ENCODE data around the gene BLID. TPM values are rescaled to one million over a fixed set of nuclear protein-coding genes. Genes with fewer than 3 reads are reported as not detected.

Gene BLID
- total RNA-seq, 2 donors from 2014 or later: 3.3 TPM; not detected in 1

- no peak for DNase-seq (ENCODE audit: low spot score)
- peaks cover 6% of the 10 kb centered on the region for H3K4me1 ChIP-seq (replicated peaks)
- no peaks in the 10 kb centered on the region for H3K27me3 ChIP-seq (replicated peaks; ENCODE audit: insufficient read depth)
- H3K36me3 ChIP-seq: no peaks in the 10 kb centered on the region
- no peak overlapping the region for H3K4me3 ChIP-seq
- no peaks in the 10 kb centered on the region for H3K9me3 ChIP-seq
- H3K27ac ChIP-seq: no peak overlapping the region
- intact Hi-C loops (cut with DNase I): no loop called here
- TF ChIP-seq CTCF (IDR thresholded peaks at IDR 0.05) (no peak), POLR2AphosphoS5 (IDR thresholded peaks at IDR 0.05) (no peak), POLR2A (IDR thresholded peaks at IDR 0.05) (no peak)
- 69% methylated on average over 7 of the region's 7 CpGs for WGBS
Observed at GRCh38 chr11:122141725-122142124, 25.7 kb upstream of the BLID start.

GRCh38 chr11:122140500-122140899, 24.5 kb upstream of the BLID start:
- Histone ChIP-seq H3K4me1 (replicated peaks) (peaks cover 6% of the 10 kb centered on the region), H3K4me3 (no peak overlapping the region), H3K27me3 (replicated peaks; ENCODE audit: insufficient read depth) (no peaks in the 10 kb centered on the region), H3K27ac (no peak overlapping the region), H3K36me3 (no peaks in the 10 kb centered on the region), H3K9me3 (no peaks in the 10 kb centered on the region)
- intact Hi-C loops (cut with DNase I): no loop called here
- TF ChIP-seq POLR2A (IDR thresholded peaks at IDR 0.05) (no peak), CTCF (IDR thresholded peaks at IDR 0.05) (no peak), POLR2AphosphoS5 (IDR thresholded peaks at IDR 0.05) (no peak)
- no peak for DNase-seq (ENCODE audit: low spot score)
- 53% methylated on average over 2 of the region's 2 CpGs for WGBS

- no peak overlapping the region for H3K4me3 ChIP-seq
- TF ChIP-seq POLR2AphosphoS5 (IDR thresholded peaks at IDR 0.05): peak; percentile 60
- no peak for TF ChIP-seq CTCF (IDR thresholded peaks at IDR 0.05)
- H3K4me1 ChIP-seq (replicated peaks): peaks cover 6% of the 10 kb centered on the region
- no peaks in the 10 kb centered on the region for H3K27me3 ChIP-seq (replicated peaks; ENCODE audit: insufficient read depth)
- H3K27ac ChIP-seq: no peak overlapping the region
- no peaks in the 10 kb centered on the region for H3K9me3 ChIP-seq
- intact Hi-C loops (cut with DNase I): no loop called here
- WGBS: 7% methylated on average over 1 of the region's 1 CpG
- no peak for DNase-seq (ENCODE audit: low spot score)
- H3K36me3 ChIP-seq: no peaks in the 10 kb centered on the region
Observed at GRCh38 chr11:122139595-122139866, 23.5 kb upstream of the BLID start.

GRCh38 chr11:122138744-122139594, 23.0 kb upstream of the BLID start:
- no peak for TF ChIP-seq CTCF (IDR thresholded peaks at IDR 0.05)
- TF ChIP-seq POLR2AphosphoS5 (IDR thresholded peaks at IDR 0.05): no peak
- TF ChIP-seq POLR2A (IDR thresholded peaks at IDR 0.05): no peak
- Histone ChIP-seq H3K9me3 (no peaks in the 10 kb centered on the region), H3K4me3 (no peak overlapping the region), H3K27me3 (replicated peaks; ENCODE audit: insufficient read depth) (no peaks in the 10 kb centered on the region), H3K36me3 (no peaks in the 10 kb centered on the region), H3K4me1 (replicated peaks) (peaks cover 6% of the 10 kb centered on the region), H3K27ac (no peak overlapping the region)
- no peak for DNase-seq (ENCODE audit: low spot score)
- intact Hi-C loops (cut with DNase I): no loop called here
- 49% methylated on average over 5 of the region's 5 CpGs for WGBS

Measured in prostate gland (tissue), 2 donors.